SKM-1 treated with dmso at 0.1 percent for 144 hours (cell line): ENCODE results near the gene ZNF556.
"Not testable (repeated sequence)": the region's sequence is repeated elsewhere in the genome, so short reads cannot be mapped to it uniquely, and the experiment has no call there.

ENCODE experiments used
- DNase-seq: peaks from one replicate; lab custom pipeline; 2025; ENCODE audit not compliant: unreplicated experiment; lab: John Stamatoyannopoulos, UW

ZNF556 gene

GRCh38 chr19:2903326-2903725 is 36.2 kb downstream of the ZNF556 start:
- DNase-seq = not testable (repeated sequence)

- no peak for DNase-seq
Observed at GRCh38 chr19:2905918-2906519, 38.9 kb downstream of the ZNF556 start.

GRCh38 chr19:2906631-2907195 is 39.6 kb downstream of the ZNF556 start:
- DNase-seq = no peak

- DNase-seq = no peak
Observed at GRCh38 chr19:2912306-2912705, 45.2 kb downstream of the ZNF556 start.

- DNase-seq = no peak
Observed at GRCh38 chr19:2917275-2918184, 50.4 kb downstream of the ZNF556 start.

GRCh38 chr19:2922987-2923386 is 55.9 kb downstream of the ZNF556 start:
- DNase-seq = no peak

GRCh38 chr19:2923510-2923909 is 56.4 kb downstream of the ZNF556 start:
- DNase-seq = no peak

- no peak for DNase-seq
Observed at GRCh38 chr19:2926341-2927031, 59.4 kb downstream of the ZNF556 start.

- DNase-seq = no peak
Observed at GRCh38 chr19:2927032-2927430, 59.9 kb downstream of the ZNF556 start.
